Right cardiac atrium (tissue), 5 donors: ENCODE data around the gene HS2ST1. TPM values are rescaled to one million over a fixed set of nuclear protein-coding genes. Genes with fewer than 3 reads are reported as not detected.

Experiments
- ATAC-seq, 2 donors: fragments of 200-7000 bp; cut with Tn5 transposase; one replicate each; pipeline versions ENCODE4 v1.8.0 to v1.9.1; 2020; ENCODE audit warnings: moderate library complexity in 2 of 2, mild to moderate bottlenecking in 1 of 2
- DNase-seq, 3 donors: peaks; one replicate each; pipeline ENCODE4 v3.0.0-alpha.2; 2020
- H3K27ac ChIP-seq: one replicate; pipeline ENCODE4 v1.5.1; 2013; ENCODE audit warnings: mild to moderate bottlenecking, low read length, control low read depth, moderate library complexity
- H3K27me3 ChIP-seq: one replicate; pipeline ENCODE4 v1.6.1; 2013; ENCODE audit not compliant: control insufficient read depth, insufficient read depth
- H3K4me1 ChIP-seq: one replicate; pipeline ENCODE4 v1.6.1; 2013; ENCODE audit warnings: low read length; ENCODE audit not compliant: control insufficient read depth, insufficient read depth
- H3K4me3 ChIP-seq: one replicate; pipeline ENCODE4 v1.5.1; 2013; ENCODE audit warnings: low read length, control low read depth
- H3K9me3 ChIP-seq: one replicate; pipeline ENCODE4 v1.6.1; 2013; ENCODE audit warnings: low read length; ENCODE audit not compliant: control insufficient read depth
- WGBS: extraction: QIAGEN DNeasy Blood & Tissue Kit; methylation state at CpG from one replicate; pipeline ENCODE4 v1.1.7; 2013; 5-methylcytosine and 5-hydroxymethylcytosine counted together
- intact Hi-C, 4 donors: fragments of 100-400 bp; cut with DNase I; formaldehyde crosslinking; loops; one replicate each; pipeline versions ENCODE4 v1.11.0 to v1.14.0; 2022 to 2023
- polyA plus RNA-seq: library from polyadenylated mRNA; stranded (reverse); fragments of 200-250 nt; gene quantifications from one replicate; pipeline ENCODE4 v1.2.3, GENCODE V29; 2013
- total RNA-seq, 4 donors: library from RNA; stranded (reverse); fragmentation: NEBNext Ultra II Directional; extraction: Animal tissue kit (Norgen Biotek cat#: 25700); gene quantifications; one replicate each; pipeline ENCODE4 v1.2.1, GENCODE V29; 2021
- donor health status: healthy with polysubstance abuse.
- donor health status: DM: no; HTN: yes; CAD: no.
- donor health status: DM: no; HTN: no; CAD: no.
- donor health status: DM: no; HTN: yes; CAD: no; lungs with severe emphysema.
- donor health status: DM: yes; HTN: yes; CAD: no.

The HS2ST1 gene
- total and polyA plus RNA-seq, 5 donors, result 6.0 to 15.7 (median 11.8) TPM

DNA sequence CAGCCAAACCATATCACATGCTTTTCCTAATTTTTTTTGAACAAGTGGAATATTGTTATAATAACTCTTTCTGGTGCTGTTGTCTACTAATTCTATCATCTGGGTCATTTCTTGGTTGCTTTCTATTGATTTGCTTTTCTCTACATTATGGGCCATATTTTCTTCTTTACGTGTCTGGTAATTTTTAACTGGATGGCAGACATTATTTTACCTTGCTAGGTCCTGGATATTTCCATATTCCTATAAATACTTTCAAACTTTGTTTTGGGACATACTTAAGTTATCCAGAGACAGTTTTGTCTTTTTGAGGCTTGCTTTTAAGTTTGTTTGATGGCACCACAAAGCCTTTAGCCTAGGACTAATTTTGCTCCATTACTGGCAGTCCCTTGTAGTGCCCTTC, 11.3 kb downstream of the HS2ST1 start:
- intact Hi-C loops, result no loop called here
- DNase-seq (no peak), ATAC-seq (no peak)
- Histone ChIP-seq H3K27ac (no peak overlapping the region), H3K9me3 (no peaks in the 10 kb centered on the region), H3K27me3 (no peaks in the 10 kb centered on the region), H3K4me3 (no peak overlapping the region), H3K4me1 (no peaks in the 10 kb centered on the region)
- WGBS, result 100% methylated on average over 1 of the region's 1 CpG

DNA sequence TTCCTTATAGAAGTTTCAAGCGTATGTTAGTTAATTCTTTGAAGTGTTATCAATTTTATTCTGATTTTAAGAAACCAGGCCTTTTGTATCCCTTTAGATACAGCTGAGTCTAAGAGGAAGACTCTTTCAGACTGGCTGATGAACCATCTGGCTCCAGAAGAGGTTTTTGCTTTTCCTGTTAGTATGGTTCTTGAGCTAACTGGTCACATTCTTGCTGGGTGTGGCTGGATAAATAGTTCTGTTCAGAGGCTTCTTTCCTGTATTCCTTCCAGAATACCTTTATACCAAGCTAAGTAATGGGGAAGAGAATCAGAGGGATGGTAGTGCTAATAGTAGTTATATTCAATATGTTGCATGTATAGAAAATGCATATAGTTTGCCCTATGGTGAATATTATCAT, 12.4 kb downstream of the HS2ST1 start:
- 94% methylated on average over 1 of the region's 1 CpG for WGBS
- ATAC-seq (no peak), DNase-seq (no peak)
- H3K4me3 ChIP-seq, result no peak overlapping the region
- no peak overlapping the region for H3K27ac ChIP-seq
- no peaks in the 10 kb centered on the region for H3K4me1 ChIP-seq
- no peaks in the 10 kb centered on the region for H3K9me3 ChIP-seq
- intact Hi-C loops, result no loop called here
- H3K27me3 ChIP-seq, result no peaks in the 10 kb centered on the region

DNA sequence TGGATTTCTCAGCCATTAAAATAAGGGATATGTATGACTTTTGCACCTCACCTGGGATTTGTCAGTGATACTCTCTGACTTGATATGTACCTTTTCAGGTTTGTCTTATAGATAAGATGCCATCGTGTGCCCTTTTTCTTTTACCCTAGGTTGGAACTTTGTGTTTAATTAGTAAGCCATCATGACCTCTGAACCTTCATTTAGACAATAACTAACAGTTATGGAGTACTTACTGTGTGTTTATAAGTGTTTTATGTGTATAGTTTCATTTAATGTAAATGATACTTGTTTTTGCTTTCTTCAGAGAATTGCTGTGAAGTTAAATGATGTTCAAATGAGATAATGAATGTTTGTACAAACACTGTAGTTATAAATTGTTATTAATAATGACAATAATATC, 14.4 kb downstream of the HS2ST1 start:
- ATAC-seq, result no peak
- Histone ChIP-seq H3K27me3 (no peaks in the 10 kb centered on the region), H3K27ac (no peak overlapping the region), H3K9me3 (no peaks in the 10 kb centered on the region), H3K4me1 (no peaks in the 10 kb centered on the region), H3K4me3 (no peak overlapping the region)
- 64% methylated on average over 1 of the region's 1 CpG for WGBS
- no peak for DNase-seq
- intact Hi-C loops, result no loop called here

DNA sequence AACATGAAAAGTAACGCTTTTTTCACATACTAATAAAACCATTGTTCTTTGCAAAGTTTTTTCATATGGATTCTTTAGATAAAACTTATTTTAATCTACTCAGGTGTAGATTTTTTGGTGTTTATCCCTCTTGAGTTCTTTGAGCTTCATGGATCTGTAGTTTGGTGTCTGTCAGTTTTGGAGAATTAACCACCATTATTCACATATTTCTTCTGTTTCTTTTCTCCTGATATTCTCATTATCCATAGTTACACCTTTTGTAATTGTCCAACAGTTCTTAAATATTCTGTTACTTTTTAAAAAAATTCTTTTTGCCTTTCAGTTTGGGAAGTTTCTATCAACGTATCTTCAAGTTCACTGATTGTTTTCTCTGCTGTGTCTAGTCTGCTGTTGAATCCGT, 18.6 kb downstream of the HS2ST1 start:
- Histone ChIP-seq H3K4me1 (no peaks in the 10 kb centered on the region), H3K27me3 (no peaks in the 10 kb centered on the region), H3K9me3 (no peaks in the 10 kb centered on the region), H3K27ac (no peak overlapping the region), H3K4me3 (no peak overlapping the region)
- DNase-seq, result no peak
- intact Hi-C loops, result no loop called here
- ATAC-seq, result no peak
- 95% methylated on average over 3 of the region's 3 CpGs for whole genome bisulfite sequencing

DNA sequence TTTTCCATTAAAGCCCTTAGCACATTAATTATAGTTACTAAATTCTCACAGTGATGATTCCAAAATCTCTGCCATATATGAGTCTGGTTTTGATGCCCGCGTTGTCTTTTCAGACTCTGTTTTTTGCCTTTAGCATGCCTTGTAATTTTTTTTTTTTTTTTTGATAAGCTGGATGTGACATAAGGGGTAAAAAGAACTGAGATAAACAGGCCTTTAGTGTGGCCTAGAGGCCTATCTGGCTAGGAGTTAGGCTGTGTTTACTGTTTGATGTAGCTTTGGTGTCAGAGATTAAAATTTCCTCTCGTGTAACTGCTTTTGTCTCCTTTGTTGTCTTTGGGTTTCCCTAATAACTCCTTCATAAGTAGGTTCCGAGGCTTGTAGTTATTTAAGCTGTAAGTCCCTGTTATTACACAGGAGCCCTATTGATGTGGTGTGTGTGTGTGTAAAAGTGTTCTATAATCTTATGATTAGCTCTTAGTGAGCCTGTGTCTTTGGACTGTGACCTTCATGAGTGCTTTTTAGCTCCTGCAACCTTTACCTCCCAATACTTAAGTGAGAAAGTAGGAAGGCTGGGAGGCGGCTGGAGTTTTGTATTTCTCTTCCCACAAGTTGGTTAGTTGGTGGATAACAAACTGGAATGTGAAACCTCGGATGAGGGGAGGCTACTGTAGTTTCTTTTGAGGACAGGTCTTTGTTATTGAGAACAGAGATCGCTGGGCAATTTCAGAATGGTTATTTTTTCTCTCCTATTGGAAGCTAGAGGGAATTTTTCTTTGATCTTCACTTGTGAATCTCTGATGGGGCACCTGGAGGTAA, 19.3 kb downstream of the HS2ST1 start:
- Histone ChIP-seq H3K9me3 (no peaks in the 10 kb centered on the region), H3K27ac (no peak overlapping the region), H3K4me3 (no peak overlapping the region), H3K4me1 (no peaks in the 10 kb centered on the region), H3K27me3 (no peaks in the 10 kb centered on the region)
- intact Hi-C loops, result no loop called here
- ATAC-seq, result no peak
- DNase-seq, result no peak
- 68% methylated on average over 7 of the region's 7 CpGs for WGBS

DNA sequence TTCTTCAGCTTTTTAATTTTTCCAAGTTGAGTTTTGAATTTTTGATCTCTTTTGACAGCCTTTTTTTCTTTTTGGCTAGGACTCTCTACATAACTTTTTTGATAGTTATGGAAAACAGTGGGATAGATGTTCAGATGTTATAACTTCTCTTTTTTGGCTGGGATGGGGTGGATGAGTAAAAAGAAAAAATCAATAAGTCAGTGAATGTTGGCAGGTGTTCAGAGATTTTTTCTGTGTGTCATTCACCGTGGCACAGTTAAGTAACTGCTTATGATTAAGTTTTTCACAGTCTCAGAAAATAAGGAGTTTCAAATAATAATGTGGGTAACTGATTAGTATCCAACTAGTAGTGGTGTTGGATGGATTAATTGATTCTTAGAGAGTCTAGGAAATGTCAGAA, 24.0 kb downstream of the HS2ST1 start:
- ATAC-seq, result no peak
- WGBS, result 51% methylated on average over 1 of the region's 1 CpG
- Histone ChIP-seq H3K4me3 (no peak overlapping the region), H3K27me3 (no peaks in the 10 kb centered on the region), H3K9me3 (no peaks in the 10 kb centered on the region), H3K4me1 (no peaks in the 10 kb centered on the region), H3K27ac (no peak overlapping the region)
- no peak for DNase-seq
- intact Hi-C loops, result no loop called here

DNA sequence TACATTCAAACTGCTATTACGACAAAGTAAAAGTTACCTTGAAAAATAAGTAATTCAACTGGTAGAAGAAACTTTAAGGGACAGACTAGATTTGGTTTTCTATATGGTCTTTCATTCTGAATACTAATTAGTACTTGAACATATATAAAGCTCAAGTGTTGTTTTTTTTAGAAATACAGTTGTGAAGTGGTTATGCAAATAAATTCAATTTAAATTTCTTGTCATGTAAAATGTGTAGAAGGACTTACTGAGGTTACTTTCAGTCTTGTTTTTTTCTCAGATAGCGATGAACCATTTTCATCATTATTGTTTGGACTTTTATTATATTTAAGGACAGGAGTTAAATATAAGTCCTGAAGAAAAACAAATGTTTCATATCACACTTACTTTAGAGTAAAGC, 24.4 kb downstream of the HS2ST1 start:
- intact Hi-C loops, result no loop called here
- DNase-seq, result no peak

DNA sequence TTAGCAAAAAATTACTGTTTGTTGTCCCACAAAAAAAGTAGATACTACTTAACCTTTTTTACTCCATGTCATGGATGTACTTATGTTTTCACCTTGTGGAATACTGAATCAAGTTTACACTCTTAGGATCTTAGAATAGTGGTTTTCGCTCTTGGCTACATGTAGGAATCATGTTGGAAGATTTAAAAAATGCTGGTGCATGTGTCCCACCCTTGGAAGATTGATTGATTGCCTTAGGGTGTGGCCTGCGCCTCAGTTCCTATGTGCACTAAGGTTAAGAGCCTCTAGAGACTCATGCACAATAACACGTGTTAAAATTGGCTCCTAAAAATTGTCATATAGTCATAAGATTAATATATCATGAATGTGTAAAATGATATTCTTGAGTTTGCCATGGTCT, 25.0 kb downstream of the HS2ST1 start:
- Histone ChIP-seq H3K27me3 (no peaks in the 10 kb centered on the region), H3K4me3 (no peak overlapping the region), H3K4me1 (no peaks in the 10 kb centered on the region), H3K9me3 (no peaks in the 10 kb centered on the region), H3K27ac (no peak overlapping the region)
- ATAC-seq (no peak), DNase-seq (no peak)
- WGBS, result 84% methylated on average over 3 of the region's 3 CpGs
- intact Hi-C loops, result no loop called here

More for the DNA sequence above, 24.4 kb downstream of the HS2ST1 start:
- no peaks in the 10 kb centered on the region for H3K27me3 ChIP-seq
- no peak for ATAC-seq
- H3K4me3 ChIP-seq, result no peak overlapping the region
- no peak overlapping the region for H3K27ac ChIP-seq
- 99% methylated on average over 2 of the region's 2 CpGs for WGBS
- no peaks in the 10 kb centered on the region for H3K9me3 ChIP-seq
- H3K4me1 ChIP-seq, result no peaks in the 10 kb centered on the region

DNA sequence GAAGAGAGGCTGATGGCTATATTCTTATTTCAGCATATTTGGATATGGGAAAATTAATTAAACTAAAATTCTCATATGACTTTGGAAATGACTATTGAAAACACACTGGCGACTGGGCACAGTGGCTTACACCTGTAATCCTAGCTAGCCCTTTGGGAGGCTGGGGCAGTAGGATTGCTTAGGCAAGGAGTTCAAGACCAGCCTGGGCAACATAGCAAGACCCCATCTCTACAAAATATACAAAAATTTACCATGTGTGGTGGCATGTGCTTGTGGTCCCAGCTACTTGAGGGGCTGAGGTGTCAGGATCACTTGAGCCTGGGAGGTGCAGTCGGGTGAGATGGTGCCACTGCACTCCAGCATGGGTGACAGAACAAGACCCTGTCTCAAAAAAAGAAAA, 26.2 kb downstream of the HS2ST1 start:
- Histone ChIP-seq H3K27ac (no peak overlapping the region), H3K9me3 (no peaks in the 10 kb centered on the region), H3K4me3 (no peak overlapping the region), H3K4me1 (no peaks in the 10 kb centered on the region), H3K27me3 (no peaks in the 10 kb centered on the region)
- ATAC-seq, result no peak
- 94% methylated on average over 2 of the region's 2 CpGs for WGBS
- intact Hi-C loops, result no loop called here
- no peak for DNase-seq

DNA sequence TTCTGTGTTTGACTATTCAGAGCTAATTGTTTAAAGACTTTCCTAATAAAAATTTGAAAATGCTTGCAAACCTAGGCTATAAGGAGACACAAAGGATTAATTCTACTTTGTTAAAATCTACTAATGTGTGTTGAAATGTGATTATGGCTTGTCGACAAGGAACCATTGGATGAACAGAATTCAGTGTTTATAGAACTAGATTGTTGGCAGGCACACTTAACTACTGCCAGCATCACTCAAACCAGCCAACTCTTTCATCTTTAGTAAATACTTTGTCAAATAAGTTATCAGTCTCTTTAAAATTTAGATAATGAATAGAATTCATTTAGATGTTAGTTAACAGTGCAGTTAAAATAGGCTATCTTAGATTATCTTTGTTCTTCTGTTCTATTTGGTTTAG, 27.6 kb downstream of the HS2ST1 start:
- intact Hi-C loops, result no loop called here
- Histone ChIP-seq H3K27ac (no peak overlapping the region), H3K9me3 (no peaks in the 10 kb centered on the region), H3K27me3 (no peaks in the 10 kb centered on the region), H3K4me1 (peaks cover 1% of the 10 kb centered on the region), H3K4me3 (no peak overlapping the region)
- no peak for ATAC-seq
- no peak for DNase-seq
- 39% methylated on average over 1 of the region's 1 CpG for WGBS

DNA sequence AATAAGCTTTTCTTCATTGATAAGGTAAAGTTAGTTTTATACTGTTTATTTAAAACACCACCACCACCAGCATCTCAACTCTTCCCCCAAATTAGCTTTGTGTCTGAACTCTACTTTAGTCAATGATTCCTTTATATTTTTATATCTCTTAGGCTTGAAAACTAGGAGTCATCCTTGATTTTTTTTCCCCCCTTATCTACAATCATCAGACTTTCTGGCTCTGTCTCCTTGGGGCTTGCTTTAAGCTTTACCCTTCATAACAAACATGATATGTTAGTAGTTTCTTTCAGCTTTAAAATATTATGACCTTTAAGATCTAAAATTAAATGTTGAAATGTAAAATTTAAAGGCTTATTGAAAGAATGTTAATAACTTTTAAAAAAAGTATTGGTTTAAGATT, 28.3 kb downstream of the HS2ST1 start:
- H3K4me3 ChIP-seq, result no peak overlapping the region
- H3K27me3 ChIP-seq, result no peaks in the 10 kb centered on the region
- ATAC-seq (no peak), DNase-seq (no peak)
- H3K27ac ChIP-seq, result no peak overlapping the region
- H3K9me3 ChIP-seq, result no peaks in the 10 kb centered on the region
- peaks cover 1% of the 10 kb centered on the region for H3K4me1 ChIP-seq
- intact Hi-C loops, result no loop called here

DNA sequence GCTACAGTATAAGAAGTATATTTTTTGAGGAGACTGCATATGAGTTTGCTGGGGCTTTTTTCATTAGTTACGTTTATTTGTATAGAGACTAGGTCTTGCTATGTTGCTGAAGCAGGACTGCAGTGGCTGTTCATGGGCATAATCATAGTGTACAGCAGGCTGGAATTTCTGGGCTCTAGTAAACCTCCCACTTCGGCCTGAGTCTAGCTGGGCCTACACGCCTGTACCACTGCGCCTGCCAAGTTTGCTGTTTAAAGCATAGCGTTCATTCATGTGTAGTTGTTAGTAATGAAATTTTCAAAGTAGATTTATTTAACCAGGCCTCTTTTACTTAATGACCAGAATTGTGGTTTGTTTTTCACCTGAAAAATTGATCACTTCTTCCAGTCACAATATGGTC, 33.8 kb downstream of the HS2ST1 start:
- H3K27me3 ChIP-seq, result no peaks in the 10 kb centered on the region
- peak; percentile 27 to 77 (median 50) for DNase-seq
- H3K4me3 ChIP-seq, result no peak overlapping the region
- intact Hi-C loops, result no loop called here
- H3K4me1 ChIP-seq, result peaks cover 1% of the 10 kb centered on the region
- ATAC-seq, result peak; percentile 78 to 92
- WGBS, result 54% methylated on average over 5 of the region's 5 CpGs
- no peaks in the 10 kb centered on the region for H3K9me3 ChIP-seq
- no peak overlapping the region for H3K27ac ChIP-seq
